COLO668 (cell line): ENCODE results near the gene GDF10.

Experiments
- DNase-seq: peaks from one replicate; lab custom pipeline; 2025; ENCODE audit not compliant: unreplicated experiment; lab: John Stamatoyannopoulos, UW

Gene GDF10

GRCh38 chr10:47331954-47332353 lies 32.0 kb downstream of the GDF10 start:
- DNase-seq, result no peak

DNA sequence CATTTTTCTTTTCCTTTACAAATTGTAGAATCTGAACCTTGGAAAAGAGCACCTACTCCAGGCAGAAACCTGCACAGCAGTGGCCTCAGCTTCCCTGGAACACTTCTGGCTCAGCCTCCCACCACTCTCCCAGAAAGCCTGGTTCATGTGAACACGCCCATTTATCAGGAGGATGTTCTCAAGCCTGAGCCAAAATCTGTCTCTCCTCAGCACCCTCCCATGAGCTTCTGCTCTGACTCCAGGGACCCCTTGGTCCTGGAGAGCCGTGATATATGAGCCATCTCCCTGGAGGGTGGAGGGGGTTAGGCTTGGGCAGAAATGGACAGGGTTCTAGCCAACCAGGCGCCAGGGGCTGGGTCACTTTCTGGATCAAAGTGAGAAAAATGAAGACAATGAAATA lies 32.4 kb downstream of the GDF10 start:
- DNase-seq, result no peak

DNA sequence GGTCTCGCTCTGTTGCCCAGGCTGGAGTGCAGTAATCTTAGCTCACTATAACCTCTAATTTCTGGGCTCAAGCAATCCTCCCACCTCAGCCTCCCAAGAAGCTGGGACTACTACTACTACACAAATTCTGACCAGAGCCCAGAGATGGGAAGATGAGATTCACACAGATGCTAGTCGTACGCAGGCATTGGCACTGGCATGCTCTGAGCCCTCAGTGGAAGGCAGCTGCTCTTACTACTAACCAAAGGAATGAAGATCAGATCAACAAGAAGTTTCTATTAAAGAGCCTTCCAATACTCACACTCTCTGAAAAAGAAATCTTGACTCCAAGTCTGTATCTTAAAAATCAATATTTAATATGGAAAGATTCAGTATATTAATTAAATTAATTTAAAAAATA lies 32.9 kb downstream of the GDF10 start:
- no peak for DNase-seq

GRCh38 chr10:47333532-47333931 lies 33.5 kb downstream of the GDF10 start:
- DNase-seq, result no peak

GRCh38 chr10:47334466-47335295 lies 34.7 kb downstream of the GDF10 start:
- DNase-seq, result no peak

DNA sequence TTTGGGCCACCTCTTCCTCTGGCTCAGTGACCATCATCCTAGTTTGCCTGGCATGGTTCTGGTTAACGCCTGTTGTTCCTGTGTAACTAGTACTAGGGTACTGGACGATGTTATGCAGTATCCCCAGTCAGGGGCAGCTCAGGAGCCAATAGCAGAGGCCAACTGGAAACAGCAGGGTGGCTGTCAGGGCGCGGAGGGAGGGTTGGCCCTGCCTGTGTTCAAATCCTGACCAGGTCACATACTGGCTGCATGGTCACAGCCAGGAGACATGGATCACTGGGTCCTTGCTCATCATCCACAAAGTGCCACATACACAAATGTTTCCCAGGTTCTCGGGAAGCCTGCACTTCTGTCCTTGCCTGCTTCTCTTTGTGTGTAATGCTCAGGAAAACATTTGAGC lies 35.9 kb downstream of the GDF10 start:
- DNase-seq, result no peak

- no peak for DNase-seq
Observed at GRCh38 chr10:47336387-47337134, 36.6 kb downstream of the GDF10 start.

DNA sequence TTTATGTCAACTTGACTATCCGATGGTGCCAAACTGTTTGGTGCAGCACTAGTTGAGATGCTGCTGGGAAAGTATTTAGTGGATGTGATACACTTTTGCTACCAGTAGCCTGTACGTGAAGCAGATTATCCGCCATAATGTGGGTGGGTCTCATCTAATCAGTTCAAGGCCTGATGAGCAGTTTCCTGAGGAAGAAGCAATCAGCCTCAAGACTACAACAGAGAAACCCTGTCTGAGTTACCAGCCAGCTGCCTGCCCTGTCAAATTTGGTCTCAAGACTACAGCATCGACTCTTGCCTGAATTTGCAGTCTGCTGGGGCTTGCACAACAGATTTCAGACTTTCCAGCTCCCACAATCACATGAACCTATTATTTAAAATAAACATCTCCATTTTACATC lies 37.3 kb downstream of the GDF10 start:
- no peak for DNase-seq

DNA sequence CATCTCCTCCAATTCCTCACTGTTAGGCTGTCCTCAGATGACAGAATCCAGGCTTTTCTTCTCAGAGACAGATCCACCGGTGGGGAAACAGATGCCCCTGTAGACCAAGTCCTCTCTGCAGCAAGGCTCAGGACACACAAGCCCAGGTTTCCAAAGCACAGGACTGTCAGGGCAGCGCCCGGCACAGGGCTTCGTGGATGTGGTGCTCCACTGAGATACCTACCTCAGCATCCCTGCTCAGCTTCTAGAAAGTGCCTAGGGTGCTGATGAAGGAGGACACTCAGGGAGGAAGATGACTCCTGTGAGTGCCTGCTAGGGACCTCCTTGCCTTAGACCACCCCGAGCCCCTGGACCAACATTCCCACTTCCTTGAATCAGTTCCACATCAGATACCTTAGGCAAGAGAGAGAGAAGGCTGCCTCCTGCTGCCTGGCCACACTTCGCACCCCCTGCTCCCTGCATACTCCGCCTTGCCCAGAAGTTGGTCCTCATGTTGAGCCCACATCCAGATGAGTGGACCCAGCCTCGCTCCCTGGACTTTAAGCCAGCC lies 39.3 kb downstream of the GDF10 start:
- no peak for DNase-seq

GRCh38 chr10:47339759-47340607 lies 40.0 kb downstream of the GDF10 start:
- no peak for DNase-seq

DNA sequence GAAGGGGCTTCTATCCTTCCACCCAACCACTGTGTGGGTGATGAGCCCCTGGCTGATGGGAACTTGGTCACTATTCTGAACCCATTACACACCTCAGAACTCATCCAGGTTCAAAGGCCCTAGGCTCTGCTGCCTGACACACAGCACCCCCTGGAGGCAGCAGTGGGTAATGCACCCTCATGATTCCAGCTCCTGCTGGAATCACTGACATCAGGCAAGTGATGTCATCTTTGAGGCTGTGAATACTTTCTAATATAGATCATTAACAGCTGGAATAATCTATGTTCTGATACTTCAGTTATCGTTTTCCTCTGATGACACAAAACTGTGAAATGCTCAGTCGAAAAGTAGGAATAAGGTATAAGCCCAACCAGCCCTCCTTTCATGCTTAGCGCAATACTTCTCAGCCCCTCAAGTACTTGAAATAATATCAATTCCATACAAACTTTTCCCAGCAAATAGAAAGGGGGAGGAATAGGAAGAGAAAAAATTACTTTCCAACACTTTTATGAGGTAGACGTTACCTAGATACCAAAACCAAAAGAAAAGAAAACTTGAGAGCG lies 40.7 kb downstream of the GDF10 start:
- DNase-seq, result peak; percentile 34

DNA sequence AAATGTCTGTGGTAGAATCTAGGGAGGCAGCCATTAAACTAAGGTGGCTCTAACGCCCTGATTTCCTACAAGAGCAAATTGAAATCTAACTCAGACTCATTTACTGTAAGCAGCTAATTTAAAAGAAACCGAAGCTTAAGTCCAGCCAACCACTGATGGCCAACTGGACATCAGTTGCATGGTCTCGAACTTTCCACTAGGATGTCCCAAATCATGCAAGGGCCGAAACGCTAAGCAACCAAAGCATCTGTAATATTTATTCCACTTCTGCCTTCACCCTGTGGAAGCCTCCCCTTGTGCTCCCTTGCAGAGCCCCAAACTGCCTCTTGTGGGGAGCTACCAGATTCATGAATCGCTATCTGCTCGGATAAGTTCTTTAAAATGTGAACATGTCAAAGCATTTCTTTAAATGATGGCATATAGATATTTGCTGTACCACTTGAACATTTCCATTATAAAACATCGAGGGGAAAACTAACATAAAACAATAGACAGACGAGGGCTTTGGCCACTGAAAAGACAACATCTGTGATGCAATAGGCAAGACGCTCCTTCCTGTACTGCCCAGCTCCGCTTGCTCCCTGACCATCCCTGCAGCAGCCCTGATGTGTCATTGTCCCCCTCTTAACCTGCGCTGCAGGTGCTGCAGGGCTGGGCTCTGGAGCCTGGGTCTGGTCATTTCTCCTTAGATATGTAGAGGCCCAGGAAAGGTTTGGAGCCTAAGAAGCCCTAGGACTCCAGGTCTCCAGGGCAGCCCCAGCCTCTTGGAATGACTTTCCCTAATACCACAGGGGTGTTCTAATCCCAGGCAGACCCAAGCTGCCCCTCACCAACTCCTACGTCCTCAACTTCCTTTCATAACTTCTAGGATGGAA lies 45.2 kb downstream of the GDF10 start:
- DNase-seq, result no peak

DNA sequence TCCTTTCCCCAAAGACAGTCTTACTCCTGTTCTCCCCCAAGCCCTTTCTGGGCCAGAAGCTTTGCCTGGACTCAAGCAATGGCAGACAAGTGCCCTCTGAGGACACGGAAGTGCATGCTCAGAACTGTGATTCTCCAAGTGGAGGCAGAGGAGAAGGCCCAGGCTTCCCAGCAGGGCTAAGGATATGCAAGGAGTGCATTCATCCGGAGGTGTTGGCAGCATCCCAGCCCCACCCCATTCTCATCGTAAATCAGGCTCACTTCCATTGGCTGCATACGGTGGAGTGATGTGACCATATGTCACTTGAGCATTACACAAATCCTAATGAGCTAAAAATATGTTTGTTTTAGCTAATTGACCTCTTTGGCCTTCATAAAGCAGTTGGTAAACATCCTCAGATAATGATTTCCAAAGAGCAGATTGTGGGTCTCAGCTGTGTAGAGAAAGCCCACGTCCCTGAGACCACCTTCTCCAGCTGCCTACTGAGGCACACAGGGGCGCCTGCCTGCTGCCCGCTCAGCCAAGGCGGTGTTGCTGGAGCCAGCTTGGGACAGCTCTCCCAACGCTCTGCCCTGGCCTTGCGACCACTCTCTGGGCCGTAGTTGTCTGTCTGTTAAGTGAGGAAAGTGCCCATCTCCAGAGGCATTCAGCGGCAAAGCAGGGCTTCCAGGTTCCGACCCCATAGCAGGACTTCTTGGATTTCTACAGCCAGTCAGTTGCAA lies 46.7 kb downstream of the GDF10 start:
- no peak for DNase-seq

DNA sequence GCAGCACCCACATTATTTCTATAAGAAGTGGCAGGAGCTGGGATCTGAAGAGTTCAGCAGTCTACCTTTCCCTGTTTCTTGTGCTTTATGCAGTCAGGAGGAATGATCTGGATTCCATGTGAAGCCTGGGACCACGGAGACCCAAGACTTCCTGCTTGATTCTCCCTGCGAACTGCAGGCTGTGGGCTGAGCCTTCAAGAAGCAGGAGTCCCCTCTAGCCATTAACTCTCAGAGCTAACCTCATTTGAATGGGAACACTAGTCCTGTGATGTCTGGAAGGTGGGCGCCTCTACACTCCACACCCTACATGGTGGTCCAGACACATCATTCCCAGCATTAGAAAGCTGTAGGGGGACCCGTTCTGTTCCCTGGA lies 47.3 kb downstream of the GDF10 start:
- DNase-seq, result no peak

- no peak for DNase-seq
Observed at GRCh38 chr10:47348138-47348651, 48.2 kb downstream of the GDF10 start, which contains the start of gene RBP3. TSS of gene RBP3 (plus strand) at chr10:47348363. CDS start at chr10:47348485, 122 bp downstream.

GRCh38 chr10:47348661-47349470 lies 48.9 kb downstream of the GDF10 start:
- DNase-seq, result no peak

DNA sequence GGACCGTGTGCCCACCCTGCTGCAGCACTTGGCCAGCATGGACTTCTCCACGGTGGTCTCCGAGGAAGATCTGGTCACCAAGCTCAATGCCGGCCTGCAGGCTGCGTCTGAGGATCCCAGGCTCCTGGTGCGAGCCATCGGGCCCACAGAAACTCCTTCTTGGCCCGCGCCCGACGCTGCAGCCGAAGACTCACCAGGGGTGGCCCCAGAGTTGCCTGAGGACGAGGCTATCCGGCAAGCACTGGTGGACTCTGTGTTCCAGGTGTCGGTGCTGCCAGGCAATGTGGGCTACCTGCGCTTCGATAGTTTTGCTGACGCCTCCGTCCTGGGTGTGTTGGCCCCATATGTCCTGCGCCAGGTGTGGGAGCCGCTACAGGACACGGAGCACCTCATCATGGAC lies 49.5 kb downstream of the GDF10 start:
- no peak for DNase-seq

DNA sequence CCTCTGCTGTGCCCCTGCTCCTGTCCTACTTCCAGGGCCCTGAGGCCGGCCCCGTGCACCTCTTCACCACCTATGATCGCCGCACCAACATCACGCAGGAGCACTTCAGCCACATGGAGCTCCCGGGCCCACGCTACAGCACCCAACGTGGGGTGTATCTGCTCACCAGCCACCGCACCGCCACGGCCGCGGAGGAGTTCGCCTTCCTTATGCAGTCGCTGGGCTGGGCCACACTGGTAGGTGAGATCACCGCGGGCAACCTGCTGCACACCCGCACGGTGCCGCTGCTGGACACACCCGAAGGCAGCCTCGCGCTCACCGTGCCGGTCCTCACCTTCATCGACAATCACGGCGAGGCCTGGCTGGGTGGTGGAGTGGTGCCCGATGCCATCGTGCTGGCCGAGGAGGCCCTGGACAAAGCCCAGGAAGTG lies 50.0 kb downstream of the GDF10 start:
- no peak for DNase-seq
